ENCODE data around the gene THAP2.

The THAP2 gene

GRCh38 chr12:71704920-71705319 is 40.8 kb downstream of the THAP2 start:
- no peak for DNase-seq

- no peak for DNase-seq
Observed at GRCh38 chr12:71708658-71709057, 44.6 kb downstream of the THAP2 start.

- DNase-seq: no peak
Observed at GRCh38 chr12:71710276-71711125, 46.4 kb downstream of the THAP2 start.

- no peak for DNase-seq
Observed at GRCh38 chr12:71718611-71719010, 54.5 kb downstream of the THAP2 start.

- DNase-seq: no peak
Observed at GRCh38 chr12:71719647-71720370, 55.7 kb downstream of the THAP2 start.

GRCh38 chr12:71721783-71722505 is 57.8 kb downstream of the THAP2 start:
- no peak for DNase-seq

- no peak for DNase-seq
Observed at GRCh38 chr12:71725011-71725410, 60.9 kb downstream of the THAP2 start.

GRCh38 chr12:71726548-71726947 is 62.4 kb downstream of the THAP2 start:
- no peak for DNase-seq

- DNase-seq: no peak
Observed at GRCh38 chr12:71727958-71728357, 63.9 kb downstream of the THAP2 start.

All from retina (tissue), 1 donor.